Fibroblast of skin of abdomen (primary cell): ENCODE measurements around the gene GNAO1.

Source experiments
- DNase-seq: peaks from one replicate; pipeline ENCODE4 v3.0.0-alpha.2; 2013

Gene GNAO1

GRCh38 chr16:56266641-56267607 lies 75.6 kb downstream of the GNAO1 start:
- DNase-seq, result no peak

DNA sequence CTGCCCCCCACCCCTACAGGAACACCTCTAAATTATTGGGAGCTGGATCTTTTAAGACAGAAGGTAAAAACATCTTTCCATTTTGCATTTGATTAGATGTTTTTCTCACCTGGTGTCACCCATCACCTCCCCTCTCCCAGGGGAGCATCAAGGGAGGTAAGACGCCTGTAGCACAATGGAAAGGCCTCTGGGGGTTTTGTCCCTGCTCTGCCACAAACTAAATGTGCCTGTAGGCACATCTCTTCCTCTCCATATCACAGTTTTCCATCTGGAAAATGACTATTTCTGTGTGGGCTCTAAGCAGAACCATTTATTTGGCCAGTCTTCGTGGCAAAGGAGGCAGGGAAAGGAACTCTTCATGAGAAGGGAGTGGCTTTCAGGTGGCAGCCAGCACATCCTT lies 76.6 kb downstream of the GNAO1 start:
- DNase-seq, result no peak

DNA sequence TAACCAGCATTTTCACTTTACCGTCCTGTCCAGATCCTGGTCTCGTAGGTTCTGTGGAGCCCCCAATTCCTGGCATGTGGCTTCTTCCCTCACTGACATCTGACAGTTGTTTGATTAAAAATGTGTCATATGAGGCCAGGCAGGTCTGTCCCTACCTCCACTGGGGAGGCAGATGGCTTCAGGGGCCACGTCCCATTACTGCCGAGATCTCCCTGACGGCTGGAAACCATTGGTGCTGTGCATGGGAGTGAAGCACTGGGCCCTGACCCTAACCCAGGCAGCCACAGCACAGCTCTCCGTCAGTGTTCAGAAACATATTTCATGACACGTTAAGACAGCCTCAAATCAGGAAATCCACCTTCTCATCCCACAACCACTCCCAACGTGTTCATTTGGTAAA lies 77.5 kb downstream of the GNAO1 start:
- no peak for DNase-seq

GRCh38 chr16:56269281-56269680 lies 78.0 kb downstream of the GNAO1 start:
- no peak for DNase-seq

GRCh38 chr16:56269811-56270684 lies 78.8 kb downstream of the GNAO1 start:
- peak; percentile 98 for DNase-seq

GRCh38 chr16:56270828-56271227 lies 79.5 kb downstream of the GNAO1 start:
- no peak for DNase-seq

GRCh38 chr16:56272583-56272894 lies 81.2 kb downstream of the GNAO1 start:
- DNase-seq, result no peak

DNA sequence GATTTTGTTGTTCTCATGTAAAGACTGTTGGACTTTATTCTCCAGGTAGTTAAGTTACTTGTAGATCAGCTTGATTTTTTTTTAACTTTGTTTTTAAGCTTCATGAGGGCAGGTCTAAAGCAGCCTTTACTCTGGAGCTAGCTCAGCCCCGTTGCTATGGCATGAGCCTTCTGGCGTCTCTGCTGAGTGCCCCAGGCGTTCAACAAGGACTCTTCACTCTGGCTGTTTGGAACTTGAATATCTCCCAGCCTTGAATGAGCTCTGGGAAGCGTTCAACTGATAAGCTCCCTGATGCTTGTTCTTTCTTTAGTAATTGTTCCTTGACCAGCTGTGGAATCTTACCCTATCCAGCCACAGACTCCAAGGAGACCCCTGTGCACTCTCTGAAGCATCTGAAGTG lies 82.3 kb downstream of the GNAO1 start:
- DNase-seq, result no peak

DNA sequence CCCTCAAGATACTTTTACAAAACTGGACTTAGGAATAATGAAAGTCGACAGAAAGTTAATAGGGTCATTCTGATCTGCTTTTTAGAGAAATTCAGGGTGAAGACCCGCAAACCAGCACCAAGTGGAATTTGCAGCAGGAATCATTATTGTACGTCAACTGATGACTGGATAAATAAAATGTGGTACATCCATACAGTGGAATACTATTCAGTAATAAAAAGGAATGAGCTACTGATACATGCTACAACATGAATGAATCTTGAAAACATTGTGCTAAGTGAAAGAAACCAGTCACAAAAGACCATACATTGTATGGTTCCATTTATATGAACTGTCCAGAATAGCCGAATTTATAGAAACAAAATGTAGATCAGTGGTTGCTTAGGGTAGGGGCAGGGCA lies 83.1 kb downstream of the GNAO1 start:
- no peak for DNase-seq

DNA sequence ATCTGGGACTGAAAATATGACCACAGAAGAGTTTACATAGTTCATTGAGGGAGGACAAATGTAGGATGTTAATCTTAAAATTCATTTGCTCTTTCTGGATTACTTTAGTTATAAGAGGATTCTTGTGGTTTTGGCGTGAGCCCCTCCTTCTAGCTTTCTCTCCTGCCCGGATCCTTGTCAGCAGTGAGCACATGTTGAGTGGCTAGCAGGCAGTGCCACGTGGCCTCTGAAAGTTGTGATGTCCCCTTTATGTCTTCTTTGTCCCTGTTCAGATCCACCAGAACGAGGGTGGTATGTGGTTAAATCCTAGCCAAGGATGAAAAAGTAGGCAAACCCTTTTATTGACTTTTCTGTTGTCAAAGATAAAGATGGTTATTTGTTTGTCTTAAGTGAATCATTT lies 83.8 kb downstream of the GNAO1 start:
- DNase-seq, result peak; percentile 47

DNA sequence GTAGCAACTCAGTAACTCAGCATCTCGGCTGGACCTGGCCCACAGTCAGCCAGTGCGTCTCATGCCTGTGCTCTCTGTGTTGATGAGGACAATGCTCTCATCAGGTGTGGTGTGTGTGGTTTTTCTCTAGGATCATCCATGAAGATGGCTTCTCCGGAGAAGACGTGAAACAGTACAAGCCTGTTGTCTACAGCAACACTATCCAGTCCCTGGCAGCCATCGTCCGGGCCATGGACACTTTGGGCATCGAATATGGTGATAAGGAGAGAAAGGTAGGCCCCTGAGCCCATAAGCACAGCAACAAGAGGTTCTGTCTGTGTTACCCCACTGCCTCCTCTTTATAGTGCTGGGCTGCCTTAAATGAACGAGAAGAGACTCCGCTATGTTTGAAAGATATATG lies 84.5 kb downstream of the GNAO1 start:
- no peak for DNase-seq

DNA sequence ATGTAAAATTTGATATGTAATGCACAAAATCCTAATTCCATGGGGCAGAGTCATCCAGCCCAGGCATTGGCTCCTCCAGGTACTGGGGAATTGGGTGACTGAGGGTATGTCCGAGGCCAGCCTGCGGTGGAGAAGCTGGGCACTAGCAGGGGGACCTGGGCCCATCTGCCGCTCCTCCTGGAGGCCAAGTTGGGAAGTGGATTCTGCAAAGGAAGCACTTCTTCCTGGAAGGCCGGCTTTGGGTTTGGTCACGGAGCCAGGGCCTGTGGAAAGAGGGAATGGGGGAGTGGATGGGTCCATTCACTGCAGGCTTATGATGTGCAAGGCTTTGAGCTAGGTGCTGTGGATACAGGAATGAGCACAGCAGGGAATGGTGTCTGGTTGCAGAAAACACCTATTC lies 85.8 kb downstream of the GNAO1 start:
- DNase-seq, result no peak

GRCh38 chr16:56278196-56278855 lies 87.0 kb downstream of the GNAO1 start:
- DNase-seq, result no peak

DNA sequence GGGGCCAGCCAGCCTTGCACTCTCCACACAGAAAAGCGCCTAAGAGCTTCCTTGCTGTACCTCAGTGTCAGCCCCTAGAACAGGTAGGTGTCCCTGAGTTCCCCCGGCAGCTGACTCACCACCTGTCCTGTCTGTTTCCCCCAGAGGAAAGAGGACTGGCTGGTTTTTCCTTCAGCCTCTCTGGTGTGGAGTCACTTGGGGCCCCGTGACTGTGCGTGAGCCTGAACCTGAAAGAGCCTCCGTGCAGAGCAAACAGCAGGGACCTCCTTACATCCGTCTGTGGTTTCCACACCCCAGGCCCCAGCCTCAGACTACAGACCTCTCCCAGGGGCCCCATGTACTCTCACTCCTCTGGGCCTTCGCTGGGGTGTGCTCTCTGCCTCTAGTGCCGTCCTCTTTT lies 87.8 kb downstream of the GNAO1 start:
- no peak for DNase-seq

DNA sequence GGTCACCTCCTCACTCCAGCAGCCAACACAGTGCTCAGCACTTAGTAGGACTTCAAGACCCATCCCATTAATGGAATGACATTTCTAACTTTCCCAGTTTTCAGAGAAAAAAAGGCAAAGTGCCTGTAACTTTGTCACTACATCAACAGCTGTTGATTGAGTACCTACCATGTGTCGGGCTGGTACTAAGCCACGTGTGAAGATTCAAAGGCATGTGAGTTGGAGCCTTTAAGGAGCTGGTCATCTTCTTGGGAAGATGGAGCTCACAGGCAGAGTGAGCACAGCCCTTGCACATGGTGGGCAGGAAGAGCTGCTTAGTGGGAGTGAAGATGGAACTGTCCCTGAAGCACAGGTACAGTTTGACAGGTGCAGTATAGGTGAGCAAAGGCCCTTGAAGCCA lies 88.6 kb downstream of the GNAO1 start:
- DNase-seq, result no peak

DNA sequence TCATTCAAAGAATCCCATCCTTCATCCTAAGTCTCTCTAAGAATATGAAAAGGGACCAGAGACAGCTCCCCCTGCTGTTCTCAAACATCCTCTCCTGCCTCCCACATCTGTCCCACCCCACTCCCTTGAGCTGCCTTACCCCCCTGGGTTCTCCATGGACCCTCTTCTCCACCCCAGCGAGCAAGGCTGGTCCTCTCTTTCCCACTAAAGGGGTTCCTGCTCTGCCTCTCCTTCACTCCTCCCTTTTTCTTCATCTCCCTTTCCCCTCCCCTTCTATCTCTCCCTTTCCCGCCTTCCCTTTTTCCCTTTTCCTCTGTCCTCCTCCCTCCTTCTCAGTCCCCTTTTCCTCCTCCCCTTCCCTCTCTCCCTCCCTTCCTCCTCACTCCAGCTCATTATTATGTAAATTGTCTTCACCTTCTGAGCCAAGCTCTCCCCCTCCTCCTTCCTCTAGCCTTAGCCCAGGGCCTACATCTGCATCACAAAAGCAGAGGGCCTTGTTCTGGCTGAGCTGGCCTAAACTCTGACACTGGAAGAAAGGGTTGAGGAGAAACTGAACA lies 90.0 kb downstream of the GNAO1 start:
- no peak for DNase-seq

DNA sequence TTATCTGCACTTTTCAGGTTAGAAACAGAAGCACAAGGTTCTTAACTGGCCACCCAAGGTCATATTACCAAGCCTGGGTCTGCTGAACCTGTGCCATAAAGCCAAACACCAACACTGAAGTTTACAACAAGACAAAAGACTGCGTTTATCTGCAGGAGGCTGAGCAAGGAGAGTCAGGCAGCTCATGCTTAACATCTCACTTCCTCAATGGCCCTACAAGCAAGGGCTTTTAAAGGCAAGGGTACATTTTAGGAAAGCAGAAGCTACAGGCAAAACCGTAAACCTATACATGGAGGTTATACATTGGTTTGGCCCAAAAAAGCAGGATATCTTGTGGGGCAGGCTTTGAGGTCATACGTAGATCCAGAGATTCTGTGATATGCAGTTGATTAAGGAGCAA lies 91.2 kb downstream of the GNAO1 start:
- no peak for DNase-seq

GRCh38 chr16:56284521-56284920 lies 93.2 kb downstream of the GNAO1 start:
- no peak for DNase-seq

DNA sequence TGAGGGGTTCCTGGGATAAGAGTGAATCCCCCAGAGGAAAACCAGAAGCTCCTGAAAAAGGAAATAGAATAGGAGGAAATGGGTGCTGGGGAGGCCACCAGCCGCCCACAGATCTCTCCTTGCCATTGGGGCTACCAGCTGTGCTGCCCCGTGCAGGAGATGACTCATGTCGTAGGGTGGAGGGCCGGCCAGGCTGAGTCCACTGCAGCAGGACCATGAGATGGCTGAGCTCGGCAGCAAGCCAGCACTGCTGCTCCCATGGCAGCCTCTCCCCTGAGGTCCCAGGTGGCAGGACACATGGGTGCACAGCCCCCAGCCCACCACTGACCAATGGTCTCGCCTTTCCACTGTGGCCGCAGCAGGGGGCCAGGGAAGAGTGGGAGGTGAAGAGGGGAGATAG lies 95.5 kb downstream of the GNAO1 start:
- DNase-seq, result no peak

GRCh38 chr16:56288019-56288418 lies 96.7 kb downstream of the GNAO1 start:
- no peak for DNase-seq

DNA sequence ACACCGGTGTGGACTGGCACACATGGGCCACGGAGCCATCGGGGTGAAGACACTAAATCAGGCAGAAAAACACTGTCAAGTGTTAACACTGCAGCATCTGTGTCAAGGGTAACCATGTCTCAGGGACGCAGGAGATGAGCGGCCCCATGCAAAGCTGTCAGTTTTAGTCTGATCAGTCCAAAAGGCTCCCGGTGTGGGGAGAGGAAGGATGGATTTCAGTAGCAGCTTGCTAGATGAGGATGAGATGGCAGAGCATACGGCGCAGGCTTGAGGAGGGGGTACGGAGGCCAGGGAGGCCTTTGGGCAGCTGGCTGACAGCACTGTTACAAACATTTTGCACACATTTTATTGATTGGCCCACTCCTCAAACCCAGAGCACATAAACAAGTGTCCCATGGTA lies 98.1 kb downstream of the GNAO1 start:
- no peak for DNase-seq

GRCh38 chr16:56289862-56290261 lies 98.6 kb downstream of the GNAO1 start:
- no peak for DNase-seq

- DNase-seq, result no peak
Observed at GRCh38 chr16:56294014-56294413, 102.7 kb downstream of the GNAO1 start.
